CD14-positive monocyte (primary cell): ENCODE measurements around the gene COMMD10. TPM values are rescaled to one million over a fixed set of nuclear protein-coding genes. Genes with fewer than 3 reads are reported as not detected.

Experiments used
- DNase-seq, 3 donors: peaks; one replicate each; pipeline ENCODE4 v3.0.0-alpha.2; 2011 to 2022
- H2AFZ ChIP-seq: 2 replicates; pipeline ENCODE4 v1.6.0; 2012; ENCODE audit warnings: mild to moderate bottlenecking, low read depth, low read length, inconsistent platforms; ENCODE audit not compliant: insufficient read depth, poor library complexity, severe bottlenecking
- H3K27ac ChIP-seq, 2 donors: 1 replicate in 1 of 2; 2 replicates in 1 of 2; pipeline ENCODE4 v1.5.1; 2012 to 2013; ENCODE audit warnings: low read length in 2 of 2, control low read depth in 1 of 2, inconsistent platforms in 1 of 2, low read depth in 1 of 2, mild to moderate bottlenecking in 1 of 2
- H3K27me3 ChIP-seq, 2 donors: one replicate each; pipeline versions ENCODE4 v1.6.0 to v1.6.1; 2011 to 2013; ENCODE audit warnings: low read length in 2 of 2; ENCODE audit not compliant: control insufficient read depth in 2 of 2, insufficient read depth in 2 of 2
- H3K36me3 ChIP-seq, 2 donors: replicated peaks in 1 of 2; 1 replicate in 1 of 2; 2 replicates in 1 of 2; pipeline versions ENCODE4 v1.5.1 to v1.6.1; 2012 to 2013; ENCODE audit warnings: low read length in 2 of 2, control low read depth in 1 of 2, inconsistent platforms in 1 of 2, mild to moderate bottlenecking in 1 of 2; ENCODE audit not compliant: insufficient read depth in 2 of 2, control insufficient read depth in 1 of 2
- H3K4me1 ChIP-seq, 2 donors: 1 replicate in 1 of 2; 2 replicates in 1 of 2; pipeline versions ENCODE4 v1.5.1 to v1.6.1; 2012 to 2013; ENCODE audit warnings: low read length in 2 of 2, control low read depth in 1 of 2, inconsistent platforms in 1 of 2, mild to moderate bottlenecking in 1 of 2, moderate library complexity in 1 of 2; ENCODE audit not compliant: insufficient read depth in 2 of 2, control insufficient read depth in 1 of 2
- H3K4me2 ChIP-seq: replicated peaks from 2 replicates; pipeline ENCODE3; 2012; ENCODE audit warnings: low read length, moderate library complexity, mild to moderate bottlenecking; ENCODE audit not compliant: poor library complexity, severe bottlenecking; ENCODE audit errors: extremely low read depth
- H3K4me3 ChIP-seq, 3 experiments: fragments of 200-600 bp in 1 of 3; sonication (generic) in 1 of 3; replicated peaks in 1 of 3; 1 replicate in 2 of 3; 2 replicates in 1 of 3; pipeline ENCODE4 v1.5.1; 2011 to 2013; ENCODE audit warnings: low read length in 3 of 3, mild to moderate bottlenecking in 3 of 3, control low read depth in 2 of 3, low read depth in 2 of 3, inconsistent platforms in 1 of 3, moderate library complexity in 1 of 3
- H3K79me2 ChIP-seq: 2 replicates; pipeline ENCODE4 v1.6.0; 2012; ENCODE audit warnings: mild to moderate bottlenecking, control low read depth, inconsistent platforms, low read length, moderate library complexity; ENCODE audit not compliant: insufficient read depth
- H3K9ac ChIP-seq: 2 replicates; pipeline ENCODE4 v1.6.0; 2017; ENCODE audit warnings: low read length, mild to moderate bottlenecking; ENCODE audit not compliant: insufficient read depth, poor library complexity, severe bottlenecking
- H3K9me3 ChIP-seq, 2 donors: replicated peaks in 1 of 2; 1 replicate in 1 of 2; 2 replicates in 1 of 2; pipeline versions ENCODE4 v1.5.1 to v1.6.1; 2012 to 2013; ENCODE audit warnings: low read length in 2 of 2, control low read depth in 1 of 2; ENCODE audit not compliant: control insufficient read depth in 1 of 2, insufficient read depth in 1 of 2
- H4K20me1 ChIP-seq: 2 replicates; pipeline ENCODE4 v1.6.0; 2012; ENCODE audit warnings: mild to moderate bottlenecking, low read length, control low read depth, moderate library complexity; ENCODE audit not compliant: insufficient read depth
- H3K27ac Mint-ChIP-seq, 7 donors: one replicate each; pipeline ENCODE4 v1.8.0; 2020; ENCODE audit warnings: mild to moderate bottlenecking in 7 of 7, mixed read lengths in 7 of 7, moderate library complexity in 6 of 7, inconsistent platforms in 2 of 7
- H3K27me3 Mint-ChIP-seq, 3 donors: one replicate each; pipeline ENCODE4 v1.8.0; 2021 to 2022; ENCODE audit warnings: low read depth in 3 of 3, mild to moderate bottlenecking in 3 of 3, mixed read lengths in 3 of 3, moderate library complexity in 3 of 3, inconsistent platforms in 1 of 3
- H3K36me3 Mint-ChIP-seq, 2 donors: one replicate each; pipeline ENCODE4 v1.8.0; 2020; ENCODE audit warnings: mixed read lengths in 2 of 2, inconsistent platforms in 1 of 2, mild to moderate bottlenecking in 1 of 2
- H3K4me1 Mint-ChIP-seq: one replicate; pipeline ENCODE4 v1.8.0; 2020; ENCODE audit warnings: mild to moderate bottlenecking, mixed read lengths
- H3K4me3 Mint-ChIP-seq, 2 donors: one replicate each; pipeline ENCODE4 v1.8.0; 2020; ENCODE audit warnings: mild to moderate bottlenecking in 2 of 2, mixed read lengths in 2 of 2, moderate library complexity in 1 of 2
- H3K9me3 Mint-ChIP-seq, 7 donors: one replicate each; pipeline ENCODE4 v1.8.0; 2020 to 2022; ENCODE audit warnings: mixed read lengths in 7 of 7, mild to moderate bottlenecking in 6 of 7, moderate library complexity in 6 of 7, inconsistent platforms in 2 of 7
- WGBS: methylation state at CpG from one replicate; pipeline ENCODE4 v1.1.5; 2013; ENCODE audit warnings: missing lambda C conversion rate; ENCODE audit not compliant: insufficient coverage; 5-methylcytosine and 5-hydroxymethylcytosine counted together
- intact Hi-C, 2 donors: fragments of 100-400 bp; cut with micrococcal nuclease; formaldehyde crosslinking; loops; one replicate each; pipeline versions ENCODE4 v1.15.0 to v1.15.1; 2023
- polyA plus RNA-seq, 3 donors: library from polyadenylated mRNA; depleted of rRNA in 1 of 3; unstranded in 2 of 3; stranded (reverse) in 1 of 3; fragments of 300-500 nt in 2 of 3; fragments of >200 nt in 1 of 3; fragmentation: Illumina TruSeq in 2 of 3; gene quantifications; 1 replicate in 2 of 3; 2 replicates in 1 of 3; pipeline ENCODE4 v1.2.3, GENCODE V29; 2012 to 2021
- TF ChIP-seq, protein P1 (sequence below): fragments of 200-600 bp; IDR thresholded peaks from one replicate; pipeline ENCODE4 v1.8.0; 2022; ENCODE audit warnings: antibody characterized with exemption, mild to moderate bottlenecking

Gene COMMD10
- polyA plus RNA-seq, 3 donors = 16.9 to 86.1 (median 61.2) TPM

DNA sequence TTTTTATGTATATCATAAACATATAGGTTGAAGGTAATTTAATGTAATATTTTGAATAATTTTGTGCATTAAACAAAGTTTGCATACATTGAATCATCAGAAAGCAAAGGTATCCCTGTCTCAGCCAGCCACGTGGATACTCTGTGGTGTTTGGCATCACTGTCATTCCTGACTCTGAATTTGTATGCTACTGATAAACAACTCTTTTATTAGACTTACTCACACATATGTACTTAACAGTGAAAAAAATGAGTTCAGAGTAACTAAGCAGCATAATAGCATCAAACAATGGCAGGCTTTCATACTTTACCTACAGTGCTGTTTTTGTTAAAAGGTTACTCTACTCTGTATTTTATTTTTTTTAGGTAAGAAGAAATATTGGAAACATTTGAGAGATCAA, 171.9 kb downstream of the COMMD10 start:
- Mint-ChIP-seq H3K4me1 (no peaks in the 10 kb centered on the region), H3K9me3 (peaks cover 4 to 23% (median 16%) of the 10 kb centered on the region in 7 donors), H3K4me3 (no peak overlapping the region), H3K27ac (no peak overlapping the region), H3K27me3 (no peaks in the 10 kb centered on the region), H3K36me3 (peaks cover 8 to 14% of the 10 kb centered on the region in 2 donors)
- Histone ChIP-seq H3K9ac (no peak overlapping the region), H3K79me2 (no peaks in the 10 kb centered on the region), H4K20me1 (no peaks in the 10 kb centered on the region), H3K4me3 (no peak overlapping the region), H3K36me3 (no peaks in the 10 kb centered on the region), H3K27me3 (no peaks in the 10 kb centered on the region), H2AFZ (no peak overlapping the region), H3K9me3 (peaks cover 0 to 3% of the 10 kb centered on the region in 2 donors), H3K27ac (no peak overlapping the region), H3K4me2 (no peak overlapping the region), H3K4me1 (no peaks in the 10 kb centered on the region)
- WGBS = no CpG with 5 or more reads among the region's 1 CpG
- TF ChIP-seq, protein P1, sequence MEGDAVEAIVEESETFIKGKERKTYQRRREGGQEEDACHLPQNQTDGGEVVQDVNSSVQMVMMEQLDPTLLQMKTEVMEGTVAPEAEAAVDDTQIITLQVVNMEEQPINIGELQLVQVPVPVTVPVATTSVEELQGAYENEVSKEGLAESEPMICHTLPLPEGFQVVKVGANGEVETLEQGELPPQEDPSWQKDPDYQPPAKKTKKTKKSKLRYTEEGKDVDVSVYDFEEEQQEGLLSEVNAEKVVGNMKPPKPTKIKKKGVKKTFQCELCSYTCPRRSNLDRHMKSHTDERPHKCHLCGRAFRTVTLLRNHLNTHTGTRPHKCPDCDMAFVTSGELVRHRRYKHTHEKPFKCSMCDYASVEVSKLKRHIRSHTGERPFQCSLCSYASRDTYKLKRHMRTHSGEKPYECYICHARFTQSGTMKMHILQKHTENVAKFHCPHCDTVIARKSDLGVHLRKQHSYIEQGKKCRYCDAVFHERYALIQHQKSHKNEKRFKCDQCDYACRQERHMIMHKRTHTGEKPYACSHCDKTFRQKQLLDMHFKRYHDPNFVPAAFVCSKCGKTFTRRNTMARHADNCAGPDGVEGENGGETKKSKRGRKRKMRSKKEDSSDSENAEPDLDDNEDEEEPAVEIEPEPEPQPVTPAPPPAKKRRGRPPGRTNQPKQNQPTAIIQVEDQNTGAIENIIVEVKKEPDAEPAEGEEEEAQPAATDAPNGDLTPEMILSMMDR = no peak
- DNase-seq = no peak
- intact Hi-C loops = no loop called here

DNA sequence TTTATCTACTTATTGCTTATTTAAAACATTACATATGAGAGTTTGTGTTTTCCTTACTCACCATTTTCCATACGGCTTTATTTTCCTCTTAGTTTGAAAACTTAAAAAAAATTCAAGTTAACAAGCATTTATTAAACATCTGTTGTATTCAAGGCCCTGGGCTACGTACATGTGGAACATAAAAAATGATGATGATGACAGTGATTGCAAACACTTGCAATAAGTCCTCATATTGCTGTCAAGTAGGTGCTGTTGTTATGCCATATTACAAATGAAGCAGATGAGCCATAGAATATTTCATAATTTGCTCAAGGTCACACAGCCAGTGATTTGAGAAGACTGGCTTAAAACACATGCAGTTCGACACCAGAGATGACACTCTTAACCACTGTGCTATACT, 180.6 kb downstream of the COMMD10 start:
- no peak overlapping the region for H3K9ac ChIP-seq
- H3K4me3 Mint-ChIP-seq = no peak overlapping the region
- peaks cover 29 to 39% of the 10 kb centered on the region in 2 donors for H3K36me3 Mint-ChIP-seq
- no peak overlapping the region for H3K27ac ChIP-seq
- DNase-seq = no peak
- peaks cover 0 to 4% of the 10 kb centered on the region in 2 donors for H3K9me3 ChIP-seq
- no peaks in the 10 kb centered on the region for H3K27me3 ChIP-seq
- H3K9me3 Mint-ChIP-seq = peaks cover 2 to 21% (median 17%) of the 10 kb centered on the region in 7 donors
- no peak overlapping the region for H3K4me3 ChIP-seq
- no peak overlapping the region for H3K4me2 ChIP-seq
- H3K4me1 ChIP-seq = no peaks in the 10 kb centered on the region
- no peak overlapping the region for H3K27ac Mint-ChIP-seq
- peaks cover 0 to 8% of the 10 kb centered on the region in 2 donors for H3K36me3 ChIP-seq
- TF ChIP-seq, protein P1 = no peak
- no peaks in the 10 kb centered on the region for H3K4me1 Mint-ChIP-seq
- no peak overlapping the region for H2AFZ ChIP-seq
- no peaks in the 10 kb centered on the region for H3K27me3 Mint-ChIP-seq
- H3K79me2 ChIP-seq = no peaks in the 10 kb centered on the region
- no CpG with 5 or more reads among the region's 3 CpGs for WGBS
- H4K20me1 ChIP-seq = no peaks in the 10 kb centered on the region
- intact Hi-C loops = no loop called here
